Retinal pigment epithelial cell (primary cell): ENCODE measurements around the gene SYT9.

Experiments
- DNase-seq: peaks from one replicate; pipeline ENCODE4 v3.0.0-alpha.2; 2010; ENCODE audit warnings: low read depth
- H3K4me3 ChIP-seq: 2 replicates; pipeline ENCODE4 v1.5.1; 2011; ENCODE audit warnings: mild to moderate bottlenecking, low read length, control low read depth, moderate library complexity
- TF ChIP-seq, protein P1 (sequence below): conservative IDR thresholded peaks from 2 replicates; pipeline ENCODE4 v1.5.1; 2011; ENCODE audit warnings: low read depth, low read length, control low read depth, inconsistent platforms

SYT9 gene

DNA sequence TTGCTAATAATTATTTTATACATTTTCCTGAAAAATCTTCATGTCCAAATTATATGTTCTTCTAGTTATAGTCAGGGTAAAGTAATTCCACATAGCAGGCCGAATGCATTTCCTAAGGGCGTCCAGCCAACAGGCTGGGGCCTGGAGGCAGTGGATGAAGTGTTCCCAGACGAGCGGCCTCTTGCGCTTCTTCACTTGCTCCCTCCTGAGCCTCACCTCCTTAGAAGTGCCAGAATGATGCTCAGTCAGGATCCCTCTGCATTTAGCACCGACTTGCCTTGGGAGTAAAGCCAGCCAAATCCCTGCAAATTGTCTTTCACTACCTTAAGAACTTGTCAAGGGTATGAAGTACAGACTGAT is 235.1 kb downstream of the SYT9 start:
- DNase-seq = no peak
- TF ChIP-seq, protein P1, sequence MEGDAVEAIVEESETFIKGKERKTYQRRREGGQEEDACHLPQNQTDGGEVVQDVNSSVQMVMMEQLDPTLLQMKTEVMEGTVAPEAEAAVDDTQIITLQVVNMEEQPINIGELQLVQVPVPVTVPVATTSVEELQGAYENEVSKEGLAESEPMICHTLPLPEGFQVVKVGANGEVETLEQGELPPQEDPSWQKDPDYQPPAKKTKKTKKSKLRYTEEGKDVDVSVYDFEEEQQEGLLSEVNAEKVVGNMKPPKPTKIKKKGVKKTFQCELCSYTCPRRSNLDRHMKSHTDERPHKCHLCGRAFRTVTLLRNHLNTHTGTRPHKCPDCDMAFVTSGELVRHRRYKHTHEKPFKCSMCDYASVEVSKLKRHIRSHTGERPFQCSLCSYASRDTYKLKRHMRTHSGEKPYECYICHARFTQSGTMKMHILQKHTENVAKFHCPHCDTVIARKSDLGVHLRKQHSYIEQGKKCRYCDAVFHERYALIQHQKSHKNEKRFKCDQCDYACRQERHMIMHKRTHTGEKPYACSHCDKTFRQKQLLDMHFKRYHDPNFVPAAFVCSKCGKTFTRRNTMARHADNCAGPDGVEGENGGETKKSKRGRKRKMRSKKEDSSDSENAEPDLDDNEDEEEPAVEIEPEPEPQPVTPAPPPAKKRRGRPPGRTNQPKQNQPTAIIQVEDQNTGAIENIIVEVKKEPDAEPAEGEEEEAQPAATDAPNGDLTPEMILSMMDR = no peak
- H3K4me3 ChIP-seq = no peak overlapping the region

GRCh38 chr11:7487360-7487759 is 235.7 kb downstream of the SYT9 start:
- TF ChIP-seq, protein P1 = no peak
- no peak for DNase-seq
- H3K4me3 ChIP-seq = no peak overlapping the region

DNA sequence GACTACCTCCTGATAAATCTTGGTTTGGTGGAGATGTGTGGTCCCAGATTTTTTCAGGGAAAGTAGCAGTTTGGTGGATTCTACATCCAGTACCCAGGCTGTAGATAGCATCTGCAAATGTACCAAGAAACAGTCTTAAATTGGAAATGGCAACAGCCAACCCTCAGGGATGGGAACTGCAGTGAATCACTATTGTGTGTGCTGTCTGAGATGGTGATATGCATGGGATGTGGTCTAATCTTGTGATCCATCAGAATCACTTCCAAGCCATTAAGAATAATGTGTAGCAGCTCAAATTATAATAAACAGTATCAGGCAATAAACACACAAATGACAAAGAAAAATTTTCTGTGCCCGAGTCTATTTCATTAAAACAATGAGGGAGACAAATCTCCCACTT is 237.0 kb downstream of the SYT9 start:
- no peak for DNase-seq
- no peak overlapping the region for H3K4me3 ChIP-seq
- TF ChIP-seq, protein P1 = no peak

GRCh38 chr11:7489376-7489775 is 237.7 kb downstream of the SYT9 start:
- H3K4me3 ChIP-seq = no peak overlapping the region
- TF ChIP-seq, protein P1 = no peak
- no peak for DNase-seq

- DNase-seq = no peak
- TF ChIP-seq, protein P1 = no peak
Observed at GRCh38 chr11:7490054-7490453, 238.3 kb downstream of the SYT9 start.

GRCh38 chr11:7490535-7490934 is 238.8 kb downstream of the SYT9 start:
- no peak for DNase-seq
- TF ChIP-seq, protein P1 = no peak
- H3K4me3 ChIP-seq = no peak overlapping the region

More at GRCh38 chr11:7490054-7490453, 238.3 kb downstream of the SYT9 start:
- no peak overlapping the region for H3K4me3 ChIP-seq

DNA sequence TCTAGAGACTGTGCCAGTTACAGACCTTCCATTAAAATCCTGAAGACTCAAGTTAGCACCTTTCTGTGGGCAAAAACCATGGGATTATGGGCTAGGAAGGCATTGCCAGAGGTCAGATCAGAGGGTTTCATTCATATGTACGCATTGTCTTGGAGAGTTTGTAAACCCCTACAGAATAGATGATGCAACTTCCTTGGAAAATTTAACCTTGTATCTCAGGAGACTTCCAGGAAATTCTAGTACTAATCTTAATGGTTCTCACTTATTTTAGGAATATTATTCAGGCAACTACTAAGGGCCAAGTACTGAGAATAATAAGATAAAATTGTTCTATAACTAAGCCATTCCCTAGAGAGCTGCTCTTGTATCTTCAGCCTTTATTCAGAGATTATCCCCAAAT is 240.5 kb downstream of the SYT9 start:
- TF ChIP-seq, protein P1 = no peak
- no peak for DNase-seq

More for the DNA sequence above, 240.5 kb downstream of the SYT9 start:
- no peak overlapping the region for H3K4me3 ChIP-seq
